Common myeloid progenitor, CD34-positive (primary cell): ENCODE results near the gene TRHDE.

Experiments used
- CTCF ChIA-PET: fragments of 350-600 bp; sonication (Branson Sonifier 250); formaldehyde crosslinking; loops from one replicate; lab custom pipeline; 2021; ENCODE audit warnings: antibody characterized with exemption; lab: Charles Lee
- POLR2A ChIA-PET: fragments of 350-600 bp; sonication (Branson Sonifier 250); formaldehyde crosslinking; loops from one replicate; lab custom pipeline; 2021; ENCODE audit warnings: antibody characterized with exemption; lab: Charles Lee
- DNase-seq, 3 donors: peaks; one replicate each; pipeline versions ENCODE4 v3.0.0 to v3.0.0-alpha.2; 2013
- H3K27ac ChIP-seq, 2 experiments: 1 replicate in 1 of 2; 2 replicates in 1 of 2; pipeline ENCODE4 v1.7.0; 2013; ENCODE audit warnings: inconsistent platforms in 2 of 2, low read length in 2 of 2, mild to moderate bottlenecking in 2 of 2, low read depth in 1 of 2, moderate library complexity in 1 of 2; ENCODE audit not compliant: severe bottlenecking in 2 of 2, insufficient read depth in 1 of 2, poor library complexity in 1 of 2
- H3K27me3 ChIP-seq, 5 experiments: replicated peaks in 2 of 5; 1 replicate in 3 of 5; 2 replicates in 2 of 5; pipeline versions ENCODE4 v1.6.1 to v1.7.0; 2013; ENCODE audit warnings: low read length in 4 of 5, mild to moderate bottlenecking in 2 of 5, moderate library complexity in 2 of 5, inconsistent platforms in 1 of 5; ENCODE audit not compliant: insufficient read depth in 5 of 5, control insufficient read depth in 4 of 5
- H3K36me3 ChIP-seq, 4 experiments: 1 replicate in 2 of 4; 2 replicates in 2 of 4; pipeline versions ENCODE4 v1.6.1 to v1.7.0; 2013; ENCODE audit warnings: low read length in 3 of 4, control low read depth in 1 of 4, mild to moderate bottlenecking in 1 of 4; ENCODE audit not compliant: control insufficient read depth in 4 of 4, insufficient read depth in 4 of 4
- H3K4me1 ChIP-seq, 4 experiments: 1 replicate in 3 of 4; 2 replicates in 1 of 4; pipeline versions ENCODE4 v1.6.1 to v1.7.1; 2013; ENCODE audit warnings: low read length in 3 of 4, mild to moderate bottlenecking in 3 of 4, control low read depth in 1 of 4, inconsistent platforms in 1 of 4, moderate library complexity in 1 of 4; ENCODE audit not compliant: control insufficient read depth in 4 of 4, insufficient read depth in 4 of 4; ENCODE audit errors: control extremely low read depth in 1 of 4
- H3K4me3 ChIP-seq, 7 experiments: 1 replicate in 4 of 7; 2 replicates in 3 of 7; pipeline versions ENCODE4 v1.5.1 to v1.7.0; 2013; ENCODE audit warnings: mild to moderate bottlenecking in 7 of 7, low read length in 6 of 7, moderate library complexity in 6 of 7, inconsistent platforms in 2 of 7, low read depth in 2 of 7, control low read depth in 1 of 7; ENCODE audit not compliant: insufficient read depth in 4 of 7, control insufficient read depth in 1 of 7; ENCODE audit errors: extremely low read depth in 1 of 7
- H3K9me3 ChIP-seq, 5 experiments: 1 replicate in 4 of 5; 2 replicates in 1 of 5; pipeline versions ENCODE4 v1.6.1 to v1.7.1; 2013; ENCODE audit warnings: low read length in 4 of 5, mild to moderate bottlenecking in 2 of 5, inconsistent platforms in 1 of 5, low read depth in 1 of 5, moderate library complexity in 1 of 5; ENCODE audit not compliant: control insufficient read depth in 4 of 5, insufficient read depth in 2 of 5; ENCODE audit errors: control extremely low read depth in 1 of 5
- WGBS: methylation state at CpG from one replicate; pipeline ENCODE4 v1.1.5; 2013; ENCODE audit not compliant: insufficient coverage; 5-methylcytosine and 5-hydroxymethylcytosine counted together

The TRHDE gene

DNA sequence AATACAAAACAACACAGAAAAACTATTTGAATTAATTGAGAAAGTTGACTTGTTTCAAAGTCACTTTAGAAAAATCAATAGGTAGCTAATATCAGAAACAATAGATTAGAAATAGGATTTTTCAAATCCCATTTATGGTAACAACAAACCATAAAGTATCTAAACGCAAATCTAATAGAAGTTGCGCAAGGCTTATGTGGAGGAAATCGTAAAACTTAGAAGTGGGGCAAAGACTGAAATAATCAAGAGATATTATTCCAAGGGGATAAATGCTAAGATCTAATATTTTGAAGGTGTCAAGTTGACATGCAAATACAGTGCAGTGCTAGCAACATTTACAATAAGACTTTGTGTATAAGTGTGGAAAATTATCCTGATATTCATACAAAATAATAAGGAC is 87.2 kb downstream of the TRHDE start:
- H3K9me3 ChIP-seq: no peaks in the 10 kb centered on the region
- no peaks in the 10 kb centered on the region for H3K4me1 ChIP-seq
- no peak overlapping the region for H3K27ac ChIP-seq
- no peaks in the 10 kb centered on the region for H3K27me3 ChIP-seq
- no peak overlapping the region for H3K4me3 ChIP-seq
- ChIA-PET POLR2A (no interaction called here), CTCF (no interaction called here)
- DNase-seq: no peak
- H3K36me3 ChIP-seq: no peaks in the 10 kb centered on the region
- whole genome bisulfite sequencing: no CpG with 5 or more reads among the region's 3 CpGs

DNA sequence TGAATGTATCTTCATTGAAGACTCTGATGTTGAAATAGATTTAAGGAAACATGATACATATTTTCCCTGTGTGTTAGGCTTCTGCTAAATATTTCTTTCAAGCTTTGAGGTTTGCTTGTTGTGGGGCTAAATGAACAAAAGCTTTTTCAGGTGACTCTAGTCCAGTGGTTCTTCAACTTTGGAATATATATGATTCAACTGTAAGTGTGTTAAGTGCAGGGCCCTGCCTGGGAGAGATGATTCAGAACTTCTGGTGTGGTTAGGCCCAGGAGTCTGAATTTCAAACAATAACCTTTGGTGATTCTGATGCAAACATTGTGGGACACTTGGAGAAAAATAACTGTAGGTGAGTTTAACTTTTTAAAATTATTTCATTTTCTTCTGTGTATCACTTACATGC is 93.0 kb downstream of the TRHDE start:
- POLR2A ChIA-PET: no interaction called here
- Histone ChIP-seq H3K27me3 (no peaks in the 10 kb centered on the region), H3K4me1 (no peaks in the 10 kb centered on the region), H3K4me3 (no peak overlapping the region), H3K27ac (no peak overlapping the region), H3K9me3 (no peaks in the 10 kb centered on the region), H3K36me3 (no peaks in the 10 kb centered on the region)
- CTCF ChIA-PET: interaction anchor here (1.0 kb wide), 1 partner anchor 205 kb away, joined by 3 read pairs; no protein-coding TSS in a partner anchor
- no peak for DNase-seq

DNA sequence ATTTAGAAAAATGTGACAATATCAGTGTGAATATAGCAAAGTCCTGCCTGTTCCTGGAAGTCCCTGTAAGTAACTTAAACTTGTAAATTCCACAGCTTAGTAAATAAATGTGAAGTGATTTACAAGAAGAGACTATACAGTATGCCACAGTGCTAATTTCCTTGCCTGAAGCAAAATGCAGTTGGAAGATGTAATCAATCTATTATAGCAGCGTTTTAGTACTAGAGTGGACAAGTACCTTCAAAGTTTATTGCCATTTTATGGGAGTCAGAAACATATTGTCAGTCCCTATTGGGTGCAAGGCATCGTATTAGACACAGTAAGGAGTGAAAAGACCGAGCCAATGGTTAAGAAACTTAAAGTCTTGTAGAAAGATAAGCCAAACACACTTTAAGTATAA is 94.1 kb downstream of the TRHDE start:
- H3K27ac ChIP-seq: no peak overlapping the region
- no peaks in the 10 kb centered on the region for H3K36me3 ChIP-seq
- no peaks in the 10 kb centered on the region for H3K27me3 ChIP-seq
- CTCF ChIA-PET: interaction anchor here (1.0 kb wide), 1 partner anchor 204 kb away, joined by 3 read pairs; no protein-coding TSS in a partner anchor
- no peaks in the 10 kb centered on the region for H3K4me1 ChIP-seq
- POLR2A ChIA-PET: no interaction called here
- H3K4me3 ChIP-seq: no peak overlapping the region
- no peaks in the 10 kb centered on the region for H3K9me3 ChIP-seq
- WGBS: 100% methylated on average over 2 of the region's 3 CpGs
- no peak for DNase-seq

DNA sequence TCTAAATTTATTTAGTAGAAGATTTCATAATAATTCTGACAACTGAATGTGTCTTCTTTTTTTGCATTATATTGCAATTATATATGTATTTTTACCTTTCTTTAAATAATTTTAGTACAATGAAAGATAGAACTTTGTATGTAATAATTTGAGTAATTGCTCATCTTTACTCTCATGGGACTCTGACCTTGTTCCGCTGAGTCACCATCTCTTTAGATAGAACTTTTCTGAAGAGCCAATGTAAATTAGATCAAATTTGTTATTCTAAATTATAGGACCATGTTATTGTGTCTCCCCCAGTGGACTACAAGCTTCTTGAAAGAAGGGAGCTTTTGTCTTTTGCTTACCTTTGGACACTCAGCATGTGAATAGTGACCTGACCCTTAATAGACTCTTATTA is 96.1 kb downstream of the TRHDE start:
- Histone ChIP-seq H3K27me3 (no peaks in the 10 kb centered on the region), H3K36me3 (no peaks in the 10 kb centered on the region), H3K9me3 (no peaks in the 10 kb centered on the region), H3K4me1 (no peaks in the 10 kb centered on the region), H3K27ac (no peak overlapping the region), H3K4me3 (no peak overlapping the region)
- ChIA-PET CTCF (no interaction called here), POLR2A (no interaction called here)
- no CpG with 5 or more reads among the region's 1 CpG for WGBS
- DNase-seq: no peak

DNA sequence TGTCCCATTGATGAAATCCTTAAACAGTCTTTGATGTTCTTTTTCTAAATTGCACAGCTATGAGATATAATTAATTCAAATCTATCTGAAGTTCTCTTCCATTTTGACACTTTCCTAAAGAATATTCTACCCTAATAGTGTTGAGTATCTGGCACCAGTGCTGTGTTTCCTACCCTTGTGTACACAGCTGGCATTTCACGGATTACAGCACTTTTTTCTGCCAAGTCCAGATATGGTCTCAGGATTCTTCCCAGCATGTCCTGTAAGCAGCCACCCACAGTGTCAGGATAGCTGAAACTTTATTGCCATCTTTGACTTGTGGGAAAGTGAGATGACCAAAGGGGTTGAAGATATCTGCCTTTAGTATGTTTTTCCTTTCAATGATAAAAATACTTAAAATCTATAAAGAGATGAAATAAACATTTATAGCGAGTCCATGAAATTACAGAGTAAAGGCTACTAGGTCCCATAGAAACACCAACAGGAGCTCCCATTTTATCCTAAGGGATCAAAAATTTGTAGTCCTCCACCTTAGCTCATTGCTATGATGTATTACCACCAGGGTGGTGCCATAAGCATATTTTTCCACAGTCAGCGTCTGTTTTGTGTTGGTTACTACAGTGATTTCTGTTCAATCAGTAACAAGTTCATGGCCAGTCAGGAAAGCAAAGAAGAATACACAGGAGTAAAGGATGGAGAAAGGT is 96.7 kb downstream of the TRHDE start:
- Histone ChIP-seq H3K27ac (no peak overlapping the region), H3K9me3 (no peaks in the 10 kb centered on the region), H3K27me3 (no peaks in the 10 kb centered on the region), H3K4me1 (no peaks in the 10 kb centered on the region), H3K36me3 (no peaks in the 10 kb centered on the region), H3K4me3 (no peak overlapping the region)
- 100% methylated on average over 2 of the region's 3 CpGs for WGBS
- DNase-seq: no peak
- CTCF ChIA-PET: no interaction called here
- POLR2A ChIA-PET: no interaction called here

DNA sequence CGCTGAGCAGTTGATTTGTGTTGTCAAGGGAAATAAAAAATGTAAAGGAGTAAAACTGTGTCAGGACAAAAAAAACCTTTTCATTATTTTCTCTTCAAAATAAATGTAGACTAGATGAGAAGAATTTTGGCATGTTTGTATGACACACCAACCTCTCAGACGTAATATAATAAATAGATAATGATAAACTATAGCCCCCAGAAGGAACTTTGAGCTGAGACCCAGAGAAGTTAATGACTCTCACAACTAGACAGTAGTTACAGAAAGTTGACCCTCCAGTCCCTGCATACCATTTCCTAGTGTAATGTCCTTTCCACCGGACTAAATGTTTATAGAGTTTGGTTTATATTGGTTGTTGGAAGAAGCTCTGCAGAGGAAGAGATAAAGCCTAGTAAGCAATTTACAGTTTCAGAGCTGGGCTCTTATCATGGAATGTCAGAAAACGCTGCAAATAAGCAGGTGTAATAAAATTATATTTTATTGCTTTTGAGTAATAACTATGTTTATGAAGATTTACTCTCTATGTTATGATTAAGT is 97.3 kb downstream of the TRHDE start:
- ChIA-PET CTCF (no interaction called here), POLR2A (no interaction called here)
- H3K27me3 ChIP-seq: no peaks in the 10 kb centered on the region
- no peaks in the 10 kb centered on the region for H3K9me3 ChIP-seq
- H3K4me1 ChIP-seq: no peaks in the 10 kb centered on the region
- no peak overlapping the region for H3K27ac ChIP-seq
- no peaks in the 10 kb centered on the region for H3K36me3 ChIP-seq
- 40% methylated on average over 1 of the region's 4 CpGs for WGBS
- no peak for DNase-seq
- H3K4me3 ChIP-seq: no peak overlapping the region

DNA sequence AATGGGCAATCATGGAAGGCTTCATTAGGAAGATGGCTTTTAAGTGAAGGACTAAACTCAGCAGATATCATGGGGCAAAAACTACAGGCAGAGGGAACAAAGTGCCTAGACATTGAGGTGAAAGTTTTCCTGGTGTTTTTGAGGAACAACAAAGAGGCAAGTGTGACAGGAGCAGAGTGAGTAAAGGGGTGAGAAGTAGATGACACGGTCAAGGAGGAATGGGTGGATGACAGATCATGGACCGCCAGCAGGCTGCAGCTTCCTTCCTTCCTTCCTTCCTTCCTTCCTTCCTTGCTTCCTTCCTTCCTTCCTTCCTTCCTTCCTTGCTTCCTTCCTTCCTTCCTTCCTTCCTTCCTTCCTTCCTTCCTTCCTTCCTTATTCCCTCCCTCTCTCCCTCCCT is 108.3 kb downstream of the TRHDE start:
- Histone ChIP-seq H3K27me3 (no peaks in the 10 kb centered on the region), H3K4me3 (no peak overlapping the region), H3K4me1 (no peaks in the 10 kb centered on the region), H3K36me3 (no peaks in the 10 kb centered on the region), H3K9me3 (no peaks in the 10 kb centered on the region), H3K27ac (no peak overlapping the region)
- ChIA-PET POLR2A (no interaction called here), CTCF (no interaction called here)
- WGBS: 100% methylated on average over 1 of the region's 2 CpGs
- no peak for DNase-seq
